Measurements from ENCODE around the gene PTPRE. TPM values are rescaled to one million over a fixed set of nuclear protein-coding genes. Genes with fewer than 3 reads are reported as not detected.

The PTPRE gene
- total RNA-seq, 1 experiment from 2014 or later: 1.5 TPM

DNA sequence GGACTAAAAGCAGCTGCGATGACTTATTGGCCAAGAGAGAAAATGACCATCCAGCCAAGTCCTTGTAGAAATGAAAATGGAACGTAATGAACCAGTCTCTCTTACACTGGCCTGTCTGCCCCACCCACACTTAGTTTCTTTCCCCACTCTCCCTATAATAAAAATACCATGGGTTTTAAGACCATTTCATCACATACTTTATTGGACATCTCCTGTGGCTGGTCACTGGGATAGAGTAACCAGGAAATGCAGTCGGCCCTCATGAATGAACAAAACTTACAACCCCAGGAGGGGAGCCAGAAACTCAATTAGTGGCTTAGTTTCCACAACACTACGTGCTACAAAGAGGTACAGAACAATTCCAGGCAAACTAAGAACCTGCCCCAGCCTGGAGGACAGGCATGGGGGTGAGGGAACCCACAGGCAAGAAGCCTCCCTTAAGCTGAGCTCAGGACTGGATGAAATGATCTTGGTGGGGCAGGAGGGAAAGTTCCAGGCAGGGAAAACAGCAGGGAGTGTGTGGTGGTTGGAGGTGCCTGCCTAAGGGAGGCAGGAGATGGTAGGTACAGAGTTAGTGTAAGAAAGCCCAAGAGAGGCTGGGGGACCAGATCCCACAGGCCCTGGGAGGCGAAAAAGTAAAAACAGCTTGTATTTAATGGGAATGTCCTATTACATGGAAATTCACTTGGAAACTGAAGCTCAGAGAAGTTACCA lies 189.7 kb downstream of the PTPRE start:
- no peaks in the 10 kb centered on the region for H3K27me3 ChIP-seq (replicated peaks)
- H3K27ac ChIP-seq: no peak overlapping the region
- peaks cover 62% of the 10 kb centered on the region for H3K36me3 ChIP-seq
- no peak for DNase-seq (ENCODE audit: low read depth in 1 of 2, low spot score in 2 of 2)
- no peak overlapping the region for H3K4me3 ChIP-seq
- no peaks in the 10 kb centered on the region; the same call in 1 of the 2 replicates for H3K9me3 ChIP-seq (replicated peaks)
- H3K4me1 ChIP-seq (replicated peaks): no peaks in the 10 kb centered on the region

DNA sequence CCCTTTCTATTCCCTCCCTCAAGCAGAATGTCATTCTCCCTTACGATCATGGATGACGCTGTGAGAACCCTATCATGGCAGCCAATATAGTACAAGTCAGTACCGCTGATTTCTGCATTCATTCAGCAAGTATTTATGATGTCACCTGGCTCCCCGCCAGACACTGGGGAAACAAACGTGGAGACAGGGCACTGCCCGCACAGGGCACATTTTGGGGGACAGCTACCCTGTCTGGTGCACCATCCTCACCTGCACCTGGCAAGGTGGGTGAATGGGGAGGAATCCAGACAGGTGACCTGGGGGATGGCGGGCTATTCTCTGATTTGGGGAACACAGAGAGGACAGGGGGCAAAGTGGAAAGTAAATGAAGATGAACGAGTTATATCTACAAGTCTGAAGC lies 190.9 kb downstream of the PTPRE start:
- no peak for DNase-seq (ENCODE audit: low read depth in 1 of 2, low spot score in 2 of 2)
- no peak overlapping the region for H3K27ac ChIP-seq
- H3K36me3 ChIP-seq: peaks cover 73% of the 10 kb centered on the region
- H3K9me3 ChIP-seq (replicated peaks): no peaks in the 10 kb centered on the region; the same call in 1 of the 2 replicates
- H3K4me1 ChIP-seq (replicated peaks): no peaks in the 10 kb centered on the region
- no peaks in the 10 kb centered on the region for H3K27me3 ChIP-seq (replicated peaks)
- H3K4me3 ChIP-seq: no peak overlapping the region

DNA sequence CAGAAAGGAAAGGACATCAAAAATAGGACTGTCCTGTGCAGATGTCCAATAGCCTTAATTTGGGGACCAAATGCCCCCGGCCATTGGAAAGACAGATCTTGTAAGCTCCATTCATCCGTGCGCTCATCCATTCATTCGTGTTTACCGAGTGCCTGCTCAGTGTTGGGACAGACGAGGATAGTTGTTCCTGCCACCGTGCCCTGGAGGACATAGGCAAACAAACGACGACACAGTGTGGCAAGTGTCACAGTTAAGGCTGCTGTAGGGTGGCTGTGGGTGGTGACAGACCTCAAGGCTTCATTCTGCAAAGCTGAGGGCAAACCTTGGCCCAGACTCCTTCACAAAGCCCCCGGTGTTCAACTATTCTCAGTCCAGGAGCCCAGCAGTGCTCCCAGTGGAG lies 191.7 kb downstream of the PTPRE start:
- H3K9me3 ChIP-seq (replicated peaks): no peaks in the 10 kb centered on the region; the same call in 1 of the 2 replicates
- no peak for DNase-seq (ENCODE audit: low read depth in 1 of 2, low spot score in 2 of 2)
- H3K36me3 ChIP-seq: peaks cover 82% of the 10 kb centered on the region
- no peak overlapping the region for H3K27ac ChIP-seq
- no peak overlapping the region for H3K4me3 ChIP-seq
- H3K27me3 ChIP-seq (replicated peaks): no peaks in the 10 kb centered on the region
- H3K4me1 ChIP-seq (replicated peaks): no peaks in the 10 kb centered on the region

DNA sequence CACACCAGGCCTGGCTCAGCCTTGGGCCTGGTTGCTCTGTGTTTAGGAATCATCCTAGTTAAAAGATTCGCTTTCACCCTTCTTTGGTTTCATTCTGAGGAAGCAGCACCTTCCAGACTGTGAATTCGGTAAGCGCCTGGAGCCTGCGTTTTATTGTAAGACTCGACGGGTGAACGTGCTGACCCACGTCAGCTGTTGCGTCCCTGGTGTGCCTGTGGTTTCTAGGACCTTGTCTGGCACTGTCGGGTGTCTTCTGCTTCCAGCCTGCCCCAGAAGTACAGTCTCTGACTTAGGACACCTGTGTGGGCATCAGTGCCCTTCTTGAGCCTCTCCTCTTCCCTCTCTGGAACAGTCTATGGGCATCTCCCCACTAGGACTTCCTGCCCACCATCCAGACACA lies 193.0 kb downstream of the PTPRE start:
- H3K36me3 ChIP-seq: peaks cover 94% of the 10 kb centered on the region
- DNase-seq (ENCODE audit: low read depth in 1 of 2, low spot score in 2 of 2): no peak
- H3K9me3 ChIP-seq (replicated peaks): no peaks in the 10 kb centered on the region; the same call in 1 of the 2 replicates
- H3K4me1 ChIP-seq (replicated peaks): no peaks in the 10 kb centered on the region
- H3K27me3 ChIP-seq (replicated peaks): no peaks in the 10 kb centered on the region
- no peak overlapping the region for H3K4me3 ChIP-seq
- no peak overlapping the region for H3K27ac ChIP-seq

DNA sequence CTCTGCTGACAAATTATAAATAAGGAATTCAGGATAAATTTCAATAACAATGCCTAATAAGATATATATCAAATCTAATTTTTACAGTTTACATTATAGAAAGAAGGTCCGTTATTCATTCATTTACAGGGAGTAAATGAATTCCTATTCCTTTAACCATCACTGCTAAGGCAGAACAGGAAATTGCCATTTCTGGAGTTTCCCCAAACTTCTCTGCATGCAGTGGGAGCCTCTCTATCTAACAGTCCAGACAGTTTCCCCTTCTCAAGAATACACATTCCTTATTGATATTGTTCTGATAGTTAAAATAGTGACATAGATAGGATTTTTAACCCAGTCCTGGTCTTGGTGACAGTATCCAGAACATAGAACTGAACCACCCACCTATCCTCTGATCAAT lies 195.0 kb downstream of the PTPRE start:
- Histone ChIP-seq H3K27ac (no peak overlapping the region), H3K4me3 (no peak overlapping the region), H3K9me3 (replicated peaks) (no peaks in the 10 kb centered on the region; the same call in 1 of the 2 replicates), H3K27me3 (replicated peaks) (no peaks in the 10 kb centered on the region), H3K4me1 (replicated peaks) (no peaks in the 10 kb centered on the region), H3K36me3 (peaks cover 100% of the 10 kb centered on the region)
- DNase-seq (ENCODE audit: low read depth in 1 of 2, low spot score in 2 of 2): no peak

DNA sequence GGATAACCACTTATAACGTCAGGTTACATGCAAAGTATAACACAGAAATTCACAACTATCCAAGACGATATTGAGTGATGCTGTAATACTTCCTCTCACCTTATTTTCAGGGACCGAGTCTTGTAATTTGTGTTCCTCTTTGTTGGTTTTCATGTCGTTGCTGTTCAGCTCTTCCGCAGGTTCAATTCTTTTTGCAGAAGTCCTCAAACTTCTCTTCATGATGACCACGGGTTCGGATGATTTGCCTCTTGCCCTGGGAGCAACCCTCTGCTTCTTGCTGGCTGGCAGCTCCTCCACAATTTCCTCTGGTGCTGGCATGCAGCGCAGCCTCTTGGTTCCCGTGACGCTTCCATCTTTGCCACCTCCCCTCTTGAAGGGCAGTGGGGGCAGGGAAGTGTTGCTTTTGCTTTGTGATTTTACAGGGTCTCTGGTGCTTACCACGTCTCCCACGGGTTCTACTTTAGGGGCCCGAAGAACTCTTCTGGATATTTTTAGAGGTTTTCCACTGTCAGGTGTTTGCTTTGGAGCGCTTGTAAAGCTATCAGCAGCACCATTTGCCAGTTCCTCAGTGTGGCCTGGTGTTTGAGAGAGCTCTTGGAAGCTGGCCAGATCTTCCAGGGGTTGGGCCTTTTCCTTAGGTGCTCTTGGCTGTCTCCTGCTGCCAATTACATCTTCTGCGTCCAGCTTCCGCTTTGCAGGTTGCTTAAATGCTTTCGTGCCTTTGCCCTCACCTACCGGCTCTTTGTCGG lies 195.8 kb downstream of the PTPRE start:
- Histone ChIP-seq H3K27ac (no peak overlapping the region), H3K36me3 (peaks cover 100% of the 10 kb centered on the region), H3K27me3 (replicated peaks) (no peaks in the 10 kb centered on the region), H3K4me1 (replicated peaks) (no peaks in the 10 kb centered on the region), H3K9me3 (replicated peaks) (no peaks in the 10 kb centered on the region; the same call in 1 of the 2 replicates), H3K4me3 (no peak overlapping the region)
- DNase-seq (ENCODE audit: low read depth in 1 of 2, low spot score in 2 of 2): no peak

DNA sequence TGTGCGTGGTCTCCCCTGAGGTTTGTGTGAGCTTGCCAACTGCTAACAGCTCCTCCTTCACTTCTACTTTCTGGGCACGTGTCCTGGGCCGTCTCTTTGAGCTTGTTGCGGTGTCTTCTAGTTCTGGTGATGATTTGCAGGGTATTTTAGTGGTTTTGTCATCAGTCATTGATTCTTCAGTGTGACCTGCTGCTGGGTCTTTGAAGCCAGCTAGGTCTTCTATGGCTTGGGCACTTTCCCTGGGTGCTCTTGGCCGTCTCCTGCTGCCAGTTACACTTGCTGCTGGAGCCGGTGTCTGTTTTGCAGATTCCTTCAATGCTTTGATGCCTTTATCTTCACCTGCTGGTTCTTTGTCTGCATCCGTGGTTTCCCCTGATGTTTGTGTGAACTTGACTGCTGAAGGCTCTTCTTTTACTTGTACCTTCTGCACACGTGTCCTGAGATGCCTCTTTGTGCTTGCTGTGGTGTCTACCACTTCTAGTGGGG lies 196.4 kb downstream of the PTPRE start:
- H3K4me3 ChIP-seq: no peak overlapping the region
- H3K36me3 ChIP-seq: peaks cover 100% of the 10 kb centered on the region
- no peaks in the 10 kb centered on the region; the same call in 1 of the 2 replicates for H3K9me3 ChIP-seq (replicated peaks)
- no peak for DNase-seq (ENCODE audit: low read depth in 1 of 2, low spot score in 2 of 2)
- no peaks in the 10 kb centered on the region for H3K4me1 ChIP-seq (replicated peaks)
- no peak overlapping the region for H3K27ac ChIP-seq
- no peaks in the 10 kb centered on the region for H3K27me3 ChIP-seq (replicated peaks)

DNA sequence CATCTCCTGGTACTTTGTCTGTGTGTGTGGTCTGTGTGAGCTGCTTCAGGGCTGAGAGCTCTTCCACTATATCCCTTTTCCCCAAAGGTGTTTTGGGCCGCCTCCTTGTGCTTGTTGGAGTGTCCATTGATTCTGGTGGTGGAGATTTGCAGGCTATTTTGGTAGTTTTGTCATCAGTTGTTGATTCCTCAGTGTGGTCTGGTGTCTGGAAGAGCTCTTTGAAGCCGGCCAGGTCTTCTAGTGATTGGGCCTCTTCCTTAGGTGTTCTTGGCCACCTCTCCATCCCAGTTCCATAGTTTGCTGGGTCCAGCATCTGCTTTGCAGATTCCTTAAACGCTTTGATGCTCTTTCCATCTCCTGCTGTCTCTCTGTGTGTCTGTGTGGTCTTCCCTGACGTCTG lies 198.5 kb downstream of the PTPRE start:
- Histone ChIP-seq H3K27ac (no peak overlapping the region), H3K9me3 (replicated peaks) (no peaks in the 10 kb centered on the region; the same call in 1 of the 2 replicates), H3K27me3 (replicated peaks) (no peaks in the 10 kb centered on the region), H3K4me3 (no peak overlapping the region), H3K36me3 (peaks cover 100% of the 10 kb centered on the region), H3K4me1 (replicated peaks) (no peaks in the 10 kb centered on the region)
- no peak for DNase-seq (ENCODE audit: low read depth in 1 of 2, low spot score in 2 of 2)

DNA sequence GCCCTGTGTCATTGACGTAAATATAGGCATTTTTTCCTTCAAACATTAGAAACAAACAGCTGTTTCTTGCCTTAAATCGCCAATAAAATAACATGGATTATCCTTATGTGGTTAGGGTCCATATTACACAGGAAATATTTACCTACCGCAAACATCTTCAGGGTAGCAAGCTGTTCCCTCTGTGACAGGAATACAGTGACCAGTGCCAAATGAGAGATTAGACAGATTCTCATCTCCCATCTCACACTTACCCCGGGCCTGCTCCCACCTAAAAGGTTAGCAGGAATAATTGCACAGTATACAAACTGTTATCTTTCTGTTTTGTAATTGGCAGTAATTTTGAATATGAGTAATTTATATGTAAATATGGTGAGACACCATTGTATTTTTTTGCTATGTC lies 202.8 kb downstream of the PTPRE start:
- Histone ChIP-seq H3K27ac (no peak overlapping the region), H3K4me3 (no peak overlapping the region), H3K9me3 (replicated peaks) (no peaks in the 10 kb centered on the region), H3K36me3 (peaks cover 100% of the 10 kb centered on the region), H3K4me1 (replicated peaks) (no peaks in the 10 kb centered on the region), H3K27me3 (replicated peaks) (no peaks in the 10 kb centered on the region)
- DNase-seq (ENCODE audit: low read depth in 1 of 2, low spot score in 2 of 2): no peak

DNA sequence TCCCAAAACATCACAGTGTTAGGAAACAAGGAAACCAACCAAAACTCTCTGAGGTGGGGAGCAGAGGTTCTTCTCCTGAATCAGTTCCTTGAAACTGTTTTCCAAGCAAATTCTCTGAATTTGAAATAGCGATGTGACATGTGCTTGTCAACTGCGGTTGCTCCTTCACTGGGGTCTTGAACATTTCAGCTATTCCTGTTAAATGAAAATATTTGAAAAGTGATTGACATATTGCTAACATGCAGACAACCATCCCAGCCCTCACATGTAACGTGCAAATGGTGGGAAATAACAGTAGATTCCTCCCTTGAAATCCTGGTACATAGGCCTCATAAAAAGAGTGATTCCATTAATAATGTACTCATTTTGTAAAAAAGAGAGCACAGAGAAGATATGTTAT lies 203.4 kb downstream of the PTPRE start:
- no peaks in the 10 kb centered on the region for H3K4me1 ChIP-seq (replicated peaks)
- H3K9me3 ChIP-seq (replicated peaks): no peaks in the 10 kb centered on the region
- H3K36me3 ChIP-seq: peaks cover 100% of the 10 kb centered on the region
- no peak for DNase-seq (ENCODE audit: low read depth in 1 of 2, low spot score in 2 of 2)
- H3K4me3 ChIP-seq: no peak overlapping the region
- H3K27me3 ChIP-seq (replicated peaks): no peaks in the 10 kb centered on the region
- H3K27ac ChIP-seq: no peak overlapping the region

DNA sequence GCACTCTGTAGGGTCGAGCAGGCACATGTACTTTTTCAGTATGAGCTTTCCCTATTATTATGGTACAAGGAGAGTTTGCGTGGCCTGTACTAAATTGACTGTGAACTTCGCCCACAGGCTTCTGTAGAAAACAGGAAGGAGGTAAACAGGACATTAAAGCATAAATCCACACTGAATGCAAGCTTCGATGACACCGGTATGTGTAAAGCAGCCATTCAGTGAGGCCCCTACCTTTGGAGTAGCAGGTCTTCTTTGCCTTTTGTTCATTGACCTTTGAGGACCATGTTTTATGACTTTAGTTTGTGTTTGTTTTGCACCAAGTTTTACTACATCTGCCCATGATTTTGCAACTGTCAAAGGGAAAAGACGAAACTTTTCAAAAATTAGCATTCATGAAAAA lies 204.8 kb downstream of the PTPRE start:
- Histone ChIP-seq H3K4me1 (replicated peaks) (no peaks in the 10 kb centered on the region), H3K27ac (no peak overlapping the region), H3K4me3 (no peak overlapping the region), H3K9me3 (replicated peaks) (no peaks in the 10 kb centered on the region), H3K27me3 (replicated peaks) (no peaks in the 10 kb centered on the region), H3K36me3 (peaks cover 100% of the 10 kb centered on the region)
- no peak for DNase-seq (ENCODE audit: low read depth in 1 of 2, low spot score in 2 of 2)

DNA sequence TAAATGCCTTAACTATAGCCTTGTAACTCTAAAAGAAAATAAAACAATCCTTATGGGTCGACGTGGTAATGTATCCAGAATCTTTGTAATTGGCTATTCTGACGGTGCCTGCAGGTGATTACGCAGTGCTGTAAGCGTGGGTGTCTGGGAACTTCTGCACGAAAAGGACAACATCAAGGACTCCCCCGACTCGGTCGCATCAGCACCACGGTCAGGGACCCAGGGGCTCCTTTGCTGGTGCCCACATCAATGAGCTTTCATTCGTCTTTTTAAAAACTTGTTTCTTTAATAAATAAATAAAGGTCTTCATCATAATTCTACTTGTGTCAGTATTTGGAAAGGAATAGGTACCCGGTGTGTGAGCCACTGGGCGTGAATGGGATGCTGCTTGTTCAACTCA lies 206.1 kb downstream of the PTPRE start:
- peaks cover 100% of the 10 kb centered on the region for H3K36me3 ChIP-seq
- DNase-seq (ENCODE audit: low read depth in 1 of 2, low spot score in 2 of 2): no peak
- H3K4me1 ChIP-seq (replicated peaks): no peaks in the 10 kb centered on the region
- no peaks in the 10 kb centered on the region for H3K27me3 ChIP-seq (replicated peaks)
- no peaks in the 10 kb centered on the region for H3K9me3 ChIP-seq (replicated peaks)
- H3K4me3 ChIP-seq: no peak overlapping the region
- no peak overlapping the region for H3K27ac ChIP-seq

DNA sequence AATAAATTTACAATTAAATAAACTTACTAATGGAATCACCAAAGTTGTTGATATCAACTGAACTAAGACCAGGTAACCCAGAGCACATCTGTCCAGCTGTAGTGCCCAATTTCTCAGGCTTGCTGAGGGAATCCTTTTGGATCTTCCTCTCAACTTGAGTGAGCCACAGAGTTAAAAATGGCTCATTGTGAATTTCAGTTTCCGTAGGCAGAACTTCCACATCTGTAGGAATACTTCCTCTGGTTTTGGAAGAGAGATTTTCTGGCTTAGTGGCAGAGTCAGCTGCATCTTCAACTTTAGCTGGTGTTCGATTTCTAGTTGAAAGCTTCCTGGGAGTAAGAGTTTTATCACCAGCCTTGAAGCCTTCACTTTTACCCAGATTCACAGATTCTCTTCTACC lies 208.0 kb downstream of the PTPRE start:
- H3K9me3 ChIP-seq (replicated peaks): no peaks in the 10 kb centered on the region
- no peak for DNase-seq (ENCODE audit: low read depth in 1 of 2, low spot score in 2 of 2)
- H3K27me3 ChIP-seq (replicated peaks): no peaks in the 10 kb centered on the region
- H3K27ac ChIP-seq: no peak overlapping the region
- peaks cover 100% of the 10 kb centered on the region for H3K36me3 ChIP-seq
- H3K4me3 ChIP-seq: no peak overlapping the region
- H3K4me1 ChIP-seq (replicated peaks): no peaks in the 10 kb centered on the region

DNA sequence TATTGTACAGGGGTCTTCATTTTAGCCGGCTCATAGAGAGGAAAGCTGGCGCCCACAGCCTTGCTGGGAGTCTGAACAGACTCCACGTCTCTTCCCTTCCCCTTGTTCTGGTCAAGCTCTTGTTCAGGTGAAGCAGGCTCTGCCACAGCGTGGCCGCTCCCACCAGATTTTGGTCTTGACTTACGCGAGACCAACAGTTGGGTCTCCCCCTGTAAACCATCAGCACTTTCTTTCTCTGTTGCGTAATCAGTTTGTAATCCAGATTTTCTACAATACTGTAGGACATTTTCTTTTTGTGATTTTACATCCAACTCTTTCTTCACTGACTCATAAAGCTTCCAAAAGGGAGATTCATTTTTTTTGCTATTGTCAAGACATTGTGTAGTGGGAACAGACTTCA lies 208.5 kb downstream of the PTPRE start:
- Histone ChIP-seq H3K27ac (no peak overlapping the region), H3K4me3 (no peak overlapping the region), H3K27me3 (replicated peaks) (no peaks in the 10 kb centered on the region), H3K4me1 (replicated peaks) (no peaks in the 10 kb centered on the region), H3K9me3 (replicated peaks) (no peaks in the 10 kb centered on the region), H3K36me3 (peaks cover 100% of the 10 kb centered on the region)
- DNase-seq (ENCODE audit: low read depth in 1 of 2, low spot score in 2 of 2): no peak
